ENCODE measurements around the gene PPP1R1B.

Gene PPP1R1B

DNA sequence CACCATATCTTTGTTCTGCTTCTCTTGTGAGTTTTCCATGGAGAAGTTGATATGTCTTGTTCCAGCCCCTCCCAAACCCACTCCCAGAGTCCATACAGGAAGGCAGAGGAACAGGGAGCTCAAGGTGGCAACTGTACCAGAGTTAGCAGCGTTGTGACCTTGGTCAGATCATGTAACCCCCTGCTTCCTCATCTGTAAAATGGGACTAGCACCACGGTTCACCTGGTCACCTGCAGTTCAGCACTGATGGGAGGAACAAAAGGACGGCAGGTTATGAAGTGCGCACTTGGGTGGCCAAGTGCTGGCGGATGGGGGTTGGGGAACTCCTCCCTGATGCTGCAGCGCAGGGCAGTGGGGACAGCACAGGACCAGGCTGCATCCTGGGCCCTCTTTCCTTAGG is 11.3 kb upstream of the PPP1R1B start:
- no peak for DNase-seq (ENCODE audit: low read depth in 2 of 2)

DNA sequence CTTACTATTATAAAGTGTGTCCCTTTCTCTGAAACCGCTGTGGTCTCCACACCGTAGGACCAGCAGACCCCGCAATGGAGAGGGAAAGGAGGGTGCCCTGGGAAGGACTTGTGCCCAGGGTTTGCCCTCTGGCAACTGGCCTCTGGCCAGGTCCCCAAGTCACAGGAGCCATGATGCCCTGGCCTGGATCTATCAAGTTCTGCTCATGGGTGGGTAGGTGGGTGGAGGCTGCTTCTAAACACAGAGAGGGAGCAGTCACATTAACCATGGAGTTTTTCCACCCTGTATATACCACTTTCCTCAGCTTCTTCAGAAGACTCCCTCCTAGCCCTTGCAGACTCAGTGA is 9.7 kb upstream of the PPP1R1B start:
- DNase-seq (ENCODE audit: low read depth in 2 of 2): no peak

DNA sequence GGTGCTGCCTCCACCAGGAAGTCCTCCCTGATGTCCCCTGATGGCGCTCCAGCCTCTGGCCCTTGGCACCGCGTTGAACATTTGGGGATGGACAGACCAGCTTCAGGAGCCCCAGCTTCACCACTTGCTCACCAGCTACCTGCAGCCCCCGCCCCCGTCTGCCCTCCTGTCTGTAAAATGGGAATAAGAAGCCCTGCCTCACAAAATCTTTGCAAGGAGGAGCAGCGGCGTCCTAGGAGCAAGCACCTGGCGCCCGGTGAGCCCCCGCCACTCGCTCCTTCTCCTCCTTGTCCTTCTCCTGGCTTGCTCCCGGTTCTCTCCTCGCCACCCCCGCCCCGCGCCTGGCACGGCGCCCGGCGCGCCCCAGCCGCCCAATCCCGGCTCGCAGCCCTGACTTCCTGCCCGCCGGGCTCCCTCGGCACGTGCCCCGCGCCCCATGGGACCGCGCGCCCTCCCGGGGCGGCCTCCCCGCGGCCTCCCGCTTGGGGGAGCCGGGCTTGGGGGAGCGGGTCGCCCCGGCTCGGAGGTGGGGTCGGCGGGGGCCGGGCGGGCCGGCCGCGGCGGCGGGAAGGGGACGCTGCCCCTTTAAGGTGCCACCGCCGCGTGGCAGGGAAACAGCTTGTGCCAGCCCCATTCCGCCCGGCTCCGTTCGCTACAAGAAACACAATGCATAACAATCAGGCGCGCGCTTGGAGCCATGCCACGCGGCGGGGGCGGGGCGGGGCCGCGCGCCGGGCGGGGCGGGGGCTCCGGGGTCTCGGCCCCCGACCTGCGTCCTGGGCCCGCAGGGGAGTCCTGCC is 9.1 kb upstream of the PPP1R1B start:
- DNase-seq (ENCODE audit: low read depth in 2 of 2): peak; percentile 34 to 43

DNA sequence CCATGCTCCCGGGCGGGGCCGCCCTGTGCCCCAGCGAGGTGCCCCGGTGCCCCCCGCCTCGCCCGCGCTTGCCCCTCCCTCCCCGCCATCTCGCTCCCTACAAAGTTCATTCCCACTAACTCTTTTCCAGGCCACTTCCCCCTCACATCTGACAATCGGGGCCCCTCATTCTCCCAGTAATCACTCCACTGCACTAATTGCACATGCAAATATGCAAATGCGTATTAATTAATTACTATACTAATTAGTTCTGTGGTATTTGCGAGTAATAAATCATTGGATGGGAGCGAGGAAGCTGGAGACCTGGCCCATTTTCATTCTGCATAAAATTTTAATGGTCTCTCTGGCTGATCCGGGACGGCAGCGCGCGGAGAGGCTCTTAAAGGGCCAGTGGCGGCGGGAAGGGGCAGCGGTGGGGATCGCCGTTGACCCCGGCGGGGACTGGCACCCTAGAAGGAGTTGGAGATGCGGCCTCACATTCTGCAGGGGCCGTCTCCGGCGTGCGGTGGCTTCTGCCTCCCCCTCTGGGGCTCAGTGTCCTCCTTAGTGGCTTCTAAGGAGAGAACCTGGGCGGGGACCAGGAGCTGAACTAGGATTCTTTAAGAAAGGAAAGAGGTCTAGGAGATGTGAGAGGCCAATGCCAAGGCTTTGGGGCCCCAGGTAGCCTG is 8.4 kb upstream of the PPP1R1B start:
- DNase-seq (ENCODE audit: low read depth in 2 of 2): no peak

DNA sequence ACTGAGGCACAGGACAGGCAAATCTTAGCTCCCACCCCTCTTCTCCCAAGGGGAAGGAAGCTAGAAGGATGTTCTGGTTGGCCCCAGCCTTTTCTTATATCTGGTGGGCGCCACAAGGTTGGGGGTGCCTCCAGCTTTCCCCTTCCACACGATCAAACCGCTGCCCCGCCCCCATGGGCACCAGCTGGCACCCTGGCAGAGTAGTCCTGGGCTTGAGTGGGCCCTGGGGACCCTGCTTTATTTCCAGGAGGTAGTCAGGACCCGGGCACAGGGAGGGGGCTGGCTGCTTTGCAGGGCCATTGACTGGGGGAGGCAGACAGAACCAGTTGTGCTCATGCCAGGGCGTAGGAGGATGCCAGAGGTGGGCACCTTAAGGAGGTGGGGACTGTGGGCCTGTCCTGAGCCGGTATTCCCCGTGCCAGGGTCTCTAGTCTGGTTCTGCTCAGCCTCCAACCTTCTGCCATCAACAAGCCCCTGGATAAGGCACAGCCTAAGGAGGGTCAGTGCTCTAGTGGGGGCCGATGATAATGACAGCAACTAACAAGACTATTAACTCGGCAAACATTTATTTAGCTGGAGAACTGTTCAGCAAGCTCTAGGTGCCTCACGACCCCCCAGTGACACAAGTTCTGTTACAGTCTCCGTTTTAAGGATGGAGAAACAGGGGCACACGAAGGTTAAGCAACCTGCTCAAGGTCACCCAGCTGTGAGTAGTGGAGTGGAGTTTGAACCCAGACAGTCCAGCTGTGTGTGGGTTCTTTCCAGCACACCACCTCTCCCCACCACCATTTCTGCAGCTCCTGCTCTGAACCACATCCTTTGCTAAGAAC is 7.6 kb upstream of the PPP1R1B start:
- DNase-seq (ENCODE audit: low read depth in 2 of 2): no peak

DNA sequence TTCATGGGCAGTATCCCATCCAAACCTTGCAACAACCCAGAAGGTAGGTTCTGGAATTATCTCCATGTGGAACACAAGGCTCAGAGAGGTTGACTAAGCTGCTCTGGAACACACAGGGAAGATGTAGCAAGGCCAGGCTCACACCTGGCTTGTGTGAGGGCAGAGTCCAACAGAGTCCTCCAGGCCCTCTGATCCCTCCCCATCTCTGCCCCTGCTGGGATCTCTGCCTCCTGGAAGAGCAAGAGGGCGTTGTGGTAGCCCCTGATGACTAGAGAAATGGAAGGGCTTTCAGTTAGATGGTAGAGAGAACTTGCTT is 7.0 kb upstream of the PPP1R1B start:
- DNase-seq (ENCODE audit: low read depth in 2 of 2): no peak

DNA sequence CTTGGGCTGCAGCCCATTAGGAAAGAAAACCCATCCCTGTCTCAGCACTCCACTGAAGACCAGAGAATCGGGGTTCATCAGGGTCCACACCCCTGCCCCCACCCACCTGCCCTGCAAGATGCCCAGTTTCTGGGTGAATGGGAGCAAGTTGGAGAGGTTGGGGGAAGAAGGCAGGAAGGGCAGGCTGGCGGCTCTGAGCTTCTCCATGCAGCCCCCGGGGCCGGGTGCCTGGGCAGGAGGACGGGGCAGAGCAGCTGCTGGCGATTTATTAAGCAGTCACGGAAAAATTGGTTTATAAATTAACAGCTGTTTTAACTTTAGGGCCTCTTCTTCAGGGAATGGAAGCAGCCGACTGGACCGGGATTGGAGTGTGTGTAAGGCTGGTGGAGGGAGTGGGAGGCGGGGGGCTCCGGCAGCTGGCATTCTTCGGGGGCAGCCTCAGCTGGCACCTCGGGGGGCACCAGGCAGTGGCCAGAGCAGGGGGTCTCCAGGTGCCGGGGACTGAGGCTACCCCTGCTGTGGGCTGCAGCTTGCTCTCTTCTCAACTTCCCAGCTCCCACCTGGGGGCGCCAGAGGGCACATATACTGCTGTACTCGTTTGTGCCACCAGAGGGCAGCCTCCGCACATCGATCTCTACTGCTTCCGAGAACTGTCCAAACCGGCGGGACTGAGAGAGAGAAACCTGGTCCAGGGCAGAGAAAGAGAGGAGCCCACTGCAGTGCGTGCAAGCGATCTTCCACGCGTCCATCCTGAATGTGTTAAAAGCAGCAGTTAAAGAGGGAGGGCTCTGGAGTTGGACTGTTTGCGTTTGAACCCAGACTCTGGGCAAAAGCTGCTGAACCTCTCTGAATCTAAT is 5.0 kb upstream of the PPP1R1B start:
- peak; percentile 83 to 84 for DNase-seq (ENCODE audit: low read depth in 2 of 2)

DNA sequence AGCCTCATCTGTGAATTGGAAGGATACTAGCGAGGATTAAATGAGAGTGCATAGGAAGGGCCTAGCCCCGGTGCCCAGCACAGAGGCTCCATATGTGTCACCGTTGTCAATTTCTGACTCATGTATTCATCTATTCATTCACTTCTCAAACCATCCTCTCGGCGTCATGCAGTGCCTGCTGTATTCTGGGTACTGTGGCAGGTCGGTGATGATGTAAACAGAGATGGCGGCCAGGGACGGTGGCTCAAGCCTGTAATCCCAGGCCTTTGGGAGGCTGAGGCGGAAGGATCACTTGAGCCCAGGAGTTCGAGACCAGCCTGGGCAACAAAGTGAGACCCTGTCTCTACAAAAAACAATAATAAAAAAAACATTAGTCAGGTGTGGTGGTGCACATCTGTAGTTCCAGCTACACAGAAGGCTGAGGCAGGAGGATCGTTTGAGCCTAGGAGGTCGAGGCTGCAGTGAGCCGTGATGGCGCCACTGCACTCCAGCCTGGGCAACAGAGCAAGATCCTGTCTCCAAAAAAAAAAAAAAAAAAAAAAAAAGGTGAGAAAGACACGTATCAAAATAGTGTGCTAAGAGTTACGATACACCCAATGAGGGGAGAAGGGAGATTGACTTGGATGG is 4.3 kb upstream of the PPP1R1B start:
- no peak for DNase-seq (ENCODE audit: low read depth in 2 of 2)

DNA sequence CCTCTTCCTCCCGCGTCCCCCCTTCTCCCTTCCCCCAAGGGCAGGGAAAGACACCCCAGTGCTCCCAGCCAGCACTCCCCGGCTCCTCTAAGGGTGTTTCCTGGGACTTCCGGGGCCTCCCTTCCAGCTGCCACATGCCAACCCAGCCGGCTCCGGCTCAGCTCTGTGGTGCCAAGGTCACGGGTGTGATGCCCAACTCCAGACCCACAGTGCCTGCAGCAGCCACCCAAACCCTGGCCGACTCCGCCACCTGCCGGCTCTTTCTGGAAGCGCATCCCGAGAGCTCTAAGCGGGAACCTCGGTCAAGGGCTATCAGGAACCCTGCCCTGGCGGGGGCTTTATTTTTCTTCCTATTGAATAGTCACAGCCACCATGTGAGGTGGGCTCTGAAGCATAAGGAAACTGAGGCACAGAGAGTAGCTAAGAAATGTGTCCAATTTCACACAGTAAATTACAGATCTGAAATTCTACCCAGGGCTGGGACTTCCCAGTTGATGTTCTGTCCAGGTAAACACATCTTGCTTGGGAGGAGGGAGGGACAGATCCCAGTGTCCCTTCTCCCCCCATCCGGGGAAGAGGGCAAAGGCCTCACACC is 3.3 kb upstream of the PPP1R1B start:
- peak; percentile 75 to 90 for DNase-seq (ENCODE audit: low read depth in 2 of 2)

DNA sequence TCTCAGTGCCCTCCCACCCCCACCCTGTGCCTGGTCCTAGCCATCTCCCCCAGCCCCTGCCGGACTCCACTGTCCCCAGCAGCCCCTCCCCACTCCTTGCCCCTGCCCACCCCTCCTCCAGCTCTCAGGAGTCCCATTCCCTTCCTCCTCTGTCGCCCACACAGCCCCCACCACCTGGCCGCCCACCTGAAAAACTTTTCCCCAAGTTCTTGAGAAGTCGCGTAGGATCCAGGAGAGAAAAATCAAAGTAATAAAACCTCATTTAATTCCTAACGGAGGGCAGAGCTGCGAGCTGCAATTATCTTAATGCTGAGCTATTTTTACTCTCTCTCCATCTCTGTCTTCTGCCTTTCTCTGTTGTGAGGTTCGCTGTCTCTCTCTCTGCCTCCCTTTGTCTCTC is 2.4 kb upstream of the PPP1R1B start:
- no peak for DNase-seq (ENCODE audit: low read depth in 2 of 2)

DNA sequence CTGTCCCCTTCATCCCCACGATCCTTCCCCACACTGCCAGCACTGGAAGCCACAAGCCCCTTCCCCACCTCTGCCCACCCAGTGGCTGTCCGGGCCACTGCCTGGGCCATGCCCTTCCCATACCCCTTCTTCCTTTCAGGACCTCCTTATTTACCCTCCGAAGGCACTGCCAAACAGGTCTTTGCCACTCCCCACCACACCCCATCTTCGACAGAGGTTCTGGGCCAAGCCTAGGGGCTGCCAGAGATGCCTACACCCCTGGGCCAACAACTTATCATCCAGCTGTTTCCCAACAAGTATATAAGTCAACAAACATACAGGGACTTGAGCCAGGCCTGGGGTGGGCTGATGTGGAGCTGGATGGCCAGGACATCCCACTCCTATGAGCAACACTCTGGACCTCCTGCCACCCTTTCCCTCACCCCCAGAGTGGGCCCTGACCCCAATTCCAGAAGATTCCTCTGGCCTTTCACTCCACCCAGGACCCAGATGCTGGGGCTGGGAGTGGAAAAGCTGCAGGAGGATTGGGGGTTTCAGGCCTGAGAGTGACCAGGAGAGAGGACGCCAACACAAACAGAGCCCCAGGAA is 1.5 kb upstream of the PPP1R1B start:
- no peak for DNase-seq (ENCODE audit: low read depth in 2 of 2)

DNA sequence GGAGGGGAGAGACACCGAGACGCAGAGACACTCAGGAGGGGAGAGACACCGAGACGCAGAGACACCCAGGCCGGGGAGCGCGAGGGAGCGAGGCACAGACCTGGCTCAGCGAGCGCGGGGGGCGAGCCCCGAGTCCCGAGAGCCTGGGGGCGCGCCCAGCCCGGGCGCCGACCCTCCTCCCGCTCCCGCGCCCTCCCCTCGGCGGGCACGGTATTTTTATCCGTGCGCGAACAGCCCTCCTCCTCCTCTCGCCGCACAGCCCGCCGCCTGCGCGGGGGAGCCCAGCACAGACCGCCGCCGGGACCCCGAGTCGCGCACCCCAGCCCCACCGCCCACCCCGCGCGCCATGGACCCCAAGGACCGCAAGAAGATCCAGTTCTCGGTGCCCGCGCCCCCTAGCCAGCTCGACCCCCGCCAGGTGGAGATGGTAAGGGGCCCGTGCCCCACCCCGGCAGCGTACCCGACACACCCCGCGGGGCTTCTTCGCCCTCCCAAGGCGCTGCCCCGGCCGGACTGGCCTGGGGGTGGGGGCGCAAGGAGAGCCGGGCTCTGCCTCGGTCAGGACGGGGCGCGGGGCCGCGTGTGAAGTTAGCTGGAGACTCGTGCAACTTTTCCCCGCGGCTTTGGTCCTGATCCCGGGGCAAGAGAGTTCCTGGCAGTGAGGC is 427 bp downstream of the PPP1R1B start:
- DNase-seq (ENCODE audit: low read depth in 2 of 2): no peak

DNA sequence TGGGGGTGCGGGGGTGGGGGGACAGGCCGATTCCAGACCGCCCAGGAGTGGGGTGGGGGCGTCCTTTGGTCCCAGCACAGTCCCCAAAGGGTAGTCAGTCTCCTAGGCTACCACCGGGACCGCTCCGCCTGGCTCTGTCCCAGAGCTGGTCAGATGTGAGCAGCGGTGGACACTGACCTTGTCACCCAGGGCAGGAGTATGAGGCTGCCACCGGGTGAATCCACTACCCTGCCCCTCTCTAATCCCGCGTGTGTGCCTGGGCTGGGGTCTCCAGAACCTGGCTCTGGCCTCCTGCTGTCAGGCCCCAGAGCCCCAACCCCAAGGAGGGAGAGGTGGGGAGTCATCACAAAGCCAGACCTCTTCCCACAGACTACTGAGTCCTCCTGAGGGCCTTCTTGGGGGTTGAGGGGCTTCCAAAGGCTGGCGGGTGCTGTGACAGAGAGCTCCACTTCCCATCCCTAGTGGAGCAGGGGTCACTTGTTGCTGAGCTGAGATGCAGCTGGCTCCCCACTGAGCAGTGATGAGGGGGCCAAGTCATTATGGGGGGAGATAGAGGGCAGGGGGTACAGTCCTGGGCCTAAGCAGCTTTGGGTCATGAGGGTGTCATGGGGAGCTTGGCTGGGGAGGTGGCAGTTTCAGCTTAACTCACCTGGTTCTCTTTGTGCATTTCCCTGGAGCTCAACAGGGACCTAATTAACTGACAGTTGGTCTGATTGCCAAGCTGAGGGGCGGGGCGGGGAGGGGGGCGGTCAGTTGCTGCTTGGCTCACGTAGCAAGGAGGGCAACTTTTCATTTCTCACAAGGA is 1.2 kb downstream of the PPP1R1B start:
- DNase-seq (ENCODE audit: low read depth in 2 of 2): no peak

DNA sequence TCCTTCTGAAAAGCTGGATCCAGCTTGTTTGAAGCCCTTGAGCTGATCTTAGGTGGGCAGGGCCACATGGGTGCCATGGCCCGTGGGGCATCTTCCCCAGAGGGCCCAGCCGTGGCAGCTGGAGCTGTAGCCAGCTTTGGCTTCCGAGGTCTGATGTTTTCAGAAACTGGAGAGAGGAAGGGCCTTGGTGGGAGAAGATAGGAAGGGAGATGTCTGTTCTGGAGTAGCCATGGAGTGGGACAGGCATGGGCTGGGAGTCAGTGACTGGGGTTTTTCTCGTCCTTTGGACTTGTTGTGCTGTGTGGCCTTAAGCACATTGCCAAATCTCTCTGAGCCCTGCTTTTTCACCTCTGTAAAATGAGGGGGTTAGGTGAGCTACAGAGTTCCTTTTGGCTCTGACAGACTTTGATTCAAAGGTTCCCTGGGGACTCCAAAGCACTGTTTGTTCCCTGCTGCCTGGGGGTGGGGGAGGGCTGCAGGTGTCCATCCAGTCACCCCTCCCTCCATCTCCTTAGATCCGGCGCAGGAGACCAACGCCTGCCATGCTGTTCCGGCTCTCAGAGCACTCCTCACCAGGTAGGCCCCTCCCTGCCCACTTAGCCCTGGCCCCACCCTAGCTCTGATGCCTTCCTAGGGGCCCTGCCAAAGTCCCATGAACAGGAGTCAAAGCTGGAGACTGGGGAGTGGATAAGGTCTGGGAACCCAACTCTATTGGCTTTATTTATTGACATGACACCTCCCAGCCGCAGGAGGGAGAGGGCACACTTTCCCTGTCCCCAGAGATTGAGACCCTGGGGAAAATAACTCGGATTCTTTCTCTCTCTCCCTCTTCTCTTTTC is 2.1 kb downstream of the PPP1R1B start:
- DNase-seq (ENCODE audit: low read depth in 2 of 2): no peak

DNA sequence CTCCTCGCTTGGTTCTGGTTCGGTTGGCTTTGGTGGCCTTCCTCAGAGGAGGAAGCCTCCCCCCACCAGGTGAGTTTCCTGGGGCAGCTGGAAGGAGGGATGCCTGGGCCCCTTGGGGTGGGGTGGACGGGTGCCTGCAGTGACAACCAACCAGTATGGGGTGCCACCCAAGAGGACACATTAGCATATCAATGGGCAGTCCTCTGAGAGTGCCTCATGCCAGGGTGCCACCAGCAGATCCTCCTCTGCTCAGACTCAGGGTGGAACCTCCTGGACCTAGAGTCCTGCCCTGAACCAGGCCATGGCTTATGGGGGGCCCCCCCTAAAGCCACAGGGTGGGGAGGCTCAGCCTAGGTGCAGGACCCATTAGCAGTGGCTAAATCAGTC is 2.7 kb downstream of the PPP1R1B start:
- DNase-seq (ENCODE audit: low read depth in 2 of 2): no peak

DNA sequence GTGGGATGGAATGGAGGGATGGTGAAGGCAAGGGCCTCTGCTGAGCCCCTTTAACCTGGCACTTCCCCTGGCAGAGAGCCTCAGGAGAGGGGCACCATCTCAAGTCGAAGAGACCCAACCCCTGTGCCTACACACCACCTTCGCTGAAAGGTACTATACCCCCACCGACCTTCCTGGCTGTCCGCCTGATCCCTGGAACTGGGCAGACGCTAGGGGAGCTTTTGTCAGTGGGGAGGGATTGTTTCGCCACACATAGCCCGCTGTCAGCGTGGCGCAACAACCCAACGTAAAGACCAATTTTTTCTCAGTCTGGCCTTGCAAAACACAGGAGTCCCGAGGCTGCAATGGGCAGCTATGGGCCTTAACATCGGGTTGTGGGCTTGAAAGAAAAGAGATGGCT is 3.1 kb downstream of the PPP1R1B start:
- DNase-seq (ENCODE audit: low read depth in 2 of 2): no peak

DNA sequence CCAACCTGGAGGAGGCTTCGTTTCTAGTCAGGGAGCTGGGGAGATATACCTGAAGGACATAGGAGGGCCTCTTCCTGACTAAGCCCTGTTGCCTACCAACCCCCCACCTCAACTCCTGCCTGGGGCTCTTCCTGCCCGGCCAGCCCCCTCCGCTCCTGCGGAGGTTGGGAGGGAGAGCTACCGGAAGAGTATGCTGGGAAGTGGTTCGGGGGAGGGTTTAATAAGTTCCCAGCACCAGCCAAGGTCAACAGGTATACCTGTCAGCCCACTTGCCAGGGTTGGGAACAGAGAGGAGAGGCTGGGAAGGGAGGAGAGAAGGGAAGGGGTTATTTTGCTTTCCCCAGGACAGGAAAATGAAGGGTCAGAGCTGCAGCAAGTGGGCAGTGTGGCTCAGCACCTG is 4.7 kb downstream of the PPP1R1B start:
- no peak for DNase-seq (ENCODE audit: low read depth in 2 of 2)

DNA sequence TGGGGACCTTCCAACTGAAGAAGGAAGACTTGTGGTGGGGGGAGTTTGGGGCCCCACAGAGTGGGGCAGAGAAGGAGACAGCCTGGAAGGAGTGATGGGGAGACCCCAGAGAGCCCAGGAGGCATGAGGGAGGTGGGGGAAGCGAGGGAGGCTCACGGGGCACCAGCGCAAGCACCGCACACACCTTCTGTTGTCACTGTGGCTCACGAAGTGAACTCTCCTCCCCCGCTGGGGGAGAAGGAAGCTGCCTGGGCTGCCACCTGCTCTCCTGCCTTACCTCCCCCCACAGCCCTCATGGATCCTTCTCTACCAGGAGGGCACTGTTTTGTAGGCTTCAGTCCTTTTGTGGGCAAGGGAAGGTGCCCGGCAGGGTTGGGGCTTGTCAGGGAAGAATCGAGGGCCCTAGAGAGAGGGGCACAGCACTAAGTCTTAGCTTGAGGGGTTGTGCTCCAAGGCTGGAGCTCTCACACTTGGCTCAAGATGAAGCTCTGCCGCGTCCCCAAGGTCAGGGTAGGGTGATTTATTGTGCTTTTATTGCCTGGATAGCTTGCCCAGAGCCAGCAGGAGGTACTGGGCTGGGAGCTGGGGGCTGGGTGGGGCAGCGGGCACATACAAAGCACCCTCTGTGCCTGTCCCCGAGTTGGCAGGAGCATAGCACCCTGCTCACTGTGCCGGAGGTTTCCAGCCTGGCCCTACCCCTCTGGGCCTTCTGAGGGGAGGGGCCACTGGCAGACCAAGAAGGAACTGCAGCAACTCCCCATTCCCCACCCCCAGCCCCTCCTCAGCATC is 5.6 kb downstream of the PPP1R1B start:
- DNase-seq (ENCODE audit: low read depth in 2 of 2): no peak
